CD4-positive, CD25-positive, alpha-beta regulatory T cell (primary cell): ENCODE data around the gene NBEA. TPM values are rescaled to one million over a fixed set of nuclear protein-coding genes. Genes with fewer than 3 reads are reported as not detected.

Experiments
- ATAC-seq, 2 donors: fragments of 150-1000 bp; cut with Tn5 transposase; one replicate each; pipeline ENCODE4 v1.10.0; 2021; ENCODE audit warnings: low read depth in 2 of 2, moderate number of reproducible peaks in 2 of 2, moderate library complexity in 1 of 2
- DNase-seq, 3 donors: peaks; one replicate each; pipeline versions ENCODE4 v3.0.0 to v3.0.0-alpha.2; 2012 to 2022; ENCODE audit warnings: mixed read lengths in 1 of 3
- H3K27ac ChIP-seq: one replicate; pipeline ENCODE4 v1.7.0; 2013; ENCODE audit warnings: mild to moderate bottlenecking, low read length; ENCODE audit not compliant: insufficient read depth, poor library complexity, severe bottlenecking
- H3K27me3 ChIP-seq: one replicate; pipeline ENCODE4 v1.7.0; 2013; ENCODE audit warnings: low read length; ENCODE audit not compliant: control insufficient read depth, insufficient read depth
- H3K36me3 ChIP-seq: one replicate; pipeline ENCODE4 v1.7.0; 2013; ENCODE audit warnings: mild to moderate bottlenecking, low read length, moderate library complexity; ENCODE audit not compliant: control insufficient read depth, insufficient read depth
- H3K4me1 ChIP-seq: 2 replicates; pipeline ENCODE4 v1.7.0; 2013; ENCODE audit warnings: mild to moderate bottlenecking, low read length; ENCODE audit not compliant: insufficient read depth, control insufficient read depth, poor library complexity, severe bottlenecking
- H3K4me3 ChIP-seq: one replicate; pipeline ENCODE4 v1.7.0; 2013; ENCODE audit warnings: low read depth, mild to moderate bottlenecking, low read length, moderate library complexity
- H3K9me3 ChIP-seq, 2 experiments: 1 replicate in 1 of 2; 2 replicates in 1 of 2; pipeline ENCODE4 v1.7.0; 2013; ENCODE audit warnings: low read length in 2 of 2, mild to moderate bottlenecking in 1 of 2, moderate library complexity in 1 of 2; ENCODE audit not compliant: control insufficient read depth in 2 of 2
- H3K27ac Mint-ChIP-seq, 3 donors: one replicate each; pipeline ENCODE4 v1.8.0; 2020 to 2022; ENCODE audit warnings: mild to moderate bottlenecking in 3 of 3, mixed read lengths in 3 of 3, moderate library complexity in 2 of 3
- H3K27me3 Mint-ChIP-seq: one replicate; pipeline ENCODE4 v1.8.0; 2022; ENCODE audit warnings: mild to moderate bottlenecking, mixed read lengths
- H3K36me3 Mint-ChIP-seq: one replicate; pipeline ENCODE4 v1.8.0; 2020; ENCODE audit warnings: mixed read lengths
- H3K4me1 Mint-ChIP-seq, 4 donors: one replicate each; pipeline ENCODE4 v1.8.0; 2020 to 2022; ENCODE audit warnings: mixed read lengths in 4 of 4, mild to moderate bottlenecking in 1 of 4
- H3K4me3 Mint-ChIP-seq, 4 donors: one replicate each; pipeline ENCODE4 v1.8.0; 2020 to 2022; ENCODE audit warnings: mild to moderate bottlenecking in 4 of 4, mixed read lengths in 4 of 4, moderate library complexity in 3 of 4
- H3K9me3 Mint-ChIP-seq, 7 donors: one replicate each; pipeline ENCODE4 v1.8.0; 2020 to 2022; ENCODE audit warnings: mixed read lengths in 7 of 7, mild to moderate bottlenecking in 3 of 7, moderate library complexity in 2 of 7
- polyA plus RNA-seq, 4 donors: library from polyadenylated mRNA; unstranded; fragments of 300-500 nt; fragmentation: Illumina TruSeq; gene quantifications; one replicate each; pipeline ENCODE4 v1.2.3, GENCODE V29; 2021
- total RNA-seq: library from RNA; stranded (reverse); gene quantifications from one replicate; pipeline ENCODE4 v1.2.3, GENCODE V29; 2022

NBEA gene
- total and polyA plus RNA-seq, 5 donors from 2014 or later = 0.02 to 1.1 (median 0.30) TPM

DNA sequence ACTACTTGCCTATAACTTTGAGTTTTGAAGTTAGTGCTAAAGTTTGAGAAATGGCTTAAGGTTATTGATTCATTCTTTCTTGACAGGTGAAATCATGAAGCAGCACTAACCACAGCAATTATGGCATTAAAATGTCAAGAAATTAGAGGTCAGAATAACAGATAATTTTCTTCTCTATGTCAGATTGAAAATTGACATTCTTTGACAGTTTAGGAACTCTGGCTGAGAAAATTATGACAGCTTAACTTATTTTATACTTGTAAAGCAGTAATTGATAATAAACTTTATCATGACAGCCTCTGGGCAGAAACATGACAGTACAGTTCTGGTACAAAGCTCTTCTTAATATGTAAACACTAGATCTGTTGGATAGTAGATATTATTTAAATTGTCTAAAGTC, 689.6 kb downstream of the NBEA start:
- Mint-ChIP-seq H3K27me3 (no peaks in the 10 kb centered on the region), H3K36me3 (no peaks in the 10 kb centered on the region), H3K4me1 (no peaks in the 10 kb centered on the region), H3K27ac (no peak overlapping the region), H3K9me3 (peaks cover 0 to 2% (median 0%) of the 10 kb centered on the region in 7 donors), H3K4me3 (no peak overlapping the region)
- Histone ChIP-seq H3K4me1 (no peaks in the 10 kb centered on the region), H3K9me3 (no peaks in the 10 kb centered on the region), H3K27me3 (no peaks in the 10 kb centered on the region), H3K27ac (no peak overlapping the region), H3K36me3 (no peaks in the 10 kb centered on the region), H3K4me3 (no peak overlapping the region)
- no peak for ATAC-seq
- no peak for DNase-seq

DNA sequence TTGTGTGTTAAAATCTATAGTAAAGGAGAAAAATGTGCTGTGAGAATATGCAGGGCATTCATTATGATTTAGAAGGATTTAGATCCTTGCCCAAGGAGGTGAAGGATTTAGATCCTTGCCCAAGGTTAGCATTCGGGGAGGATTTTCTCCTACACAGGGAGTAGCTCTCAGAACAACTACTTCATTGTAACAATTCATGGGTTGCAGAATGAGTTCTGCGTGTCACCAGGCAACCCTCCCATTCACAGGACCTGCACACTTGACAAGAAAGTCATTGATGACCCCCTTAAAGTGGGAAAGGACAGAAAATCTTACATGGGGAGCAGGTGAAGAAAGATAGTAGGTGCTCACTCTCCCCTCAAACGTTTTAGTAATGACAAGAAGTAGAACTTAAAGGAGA, 701.6 kb downstream of the NBEA start:
- Mint-ChIP-seq H3K4me1 (no peaks in the 10 kb centered on the region), H3K36me3 (no peaks in the 10 kb centered on the region), H3K4me3 (no peak overlapping the region), H3K27ac (no peak overlapping the region), H3K9me3 (peaks cover 0 to 2% (median 0%) of the 10 kb centered on the region in 7 donors), H3K27me3 (no peaks in the 10 kb centered on the region)
- Histone ChIP-seq H3K4me3 (no peak overlapping the region), H3K36me3 (no peaks in the 10 kb centered on the region), H3K27me3 (no peaks in the 10 kb centered on the region), H3K4me1 (no peaks in the 10 kb centered on the region), H3K9me3 (no peaks in the 10 kb centered on the region), H3K27ac (no peak overlapping the region)
- ATAC-seq (no peak), DNase-seq (no peak)

DNA sequence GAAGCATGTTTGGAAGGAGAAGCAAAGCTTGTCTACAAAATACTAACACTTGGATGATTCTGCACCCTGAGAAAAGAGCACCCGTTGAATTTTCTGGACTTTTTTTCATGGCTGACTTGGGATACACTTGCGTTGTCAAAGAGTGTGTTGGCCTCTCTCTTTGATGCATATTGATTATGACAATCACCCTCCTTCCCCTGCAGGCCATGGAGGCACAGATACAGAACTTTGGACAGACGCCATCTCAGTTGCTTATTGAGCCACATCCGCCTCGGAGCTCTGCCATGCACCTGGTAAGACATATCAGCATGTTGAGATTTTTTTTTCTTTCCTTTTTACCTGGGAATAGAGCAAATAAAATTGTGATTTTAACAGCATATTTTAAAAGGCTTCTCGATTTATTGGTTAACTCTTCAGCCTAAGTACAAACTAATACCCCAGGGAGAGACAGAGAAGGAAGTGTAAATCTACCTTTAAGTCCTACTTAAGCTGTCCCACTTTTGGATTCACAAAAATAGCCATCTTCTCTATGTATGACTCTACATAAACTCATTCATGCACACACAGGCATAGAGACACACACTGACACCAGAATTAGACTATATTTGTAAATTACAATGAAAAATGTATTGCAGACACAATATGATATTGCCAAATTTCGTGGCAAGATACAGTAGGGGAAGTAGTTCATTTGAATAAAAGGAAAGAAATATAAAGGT, 704.1 kb downstream of the NBEA start:
- Histone ChIP-seq H3K27me3 (no peaks in the 10 kb centered on the region), H3K4me3 (no peak overlapping the region), H3K27ac (no peak overlapping the region), H3K4me1 (no peaks in the 10 kb centered on the region), H3K36me3 (no peaks in the 10 kb centered on the region), H3K9me3 (no peaks in the 10 kb centered on the region)
- Mint-ChIP-seq H3K4me3 (no peak overlapping the region), H3K27me3 (no peaks in the 10 kb centered on the region), H3K4me1 (no peaks in the 10 kb centered on the region), H3K36me3 (no peaks in the 10 kb centered on the region), H3K9me3 (peaks cover 0 to 6% (median 2%) of the 10 kb centered on the region in 7 donors), H3K27ac (no peak overlapping the region)
- no peak for DNase-seq
- no peak for ATAC-seq

GRCh38 chr13:35648201-35648600, 706.1 kb downstream of the NBEA start:
- Mint-ChIP-seq H3K4me1 (no peaks in the 10 kb centered on the region), H3K36me3 (no peaks in the 10 kb centered on the region), H3K27me3 (no peaks in the 10 kb centered on the region), H3K4me3 (no peak overlapping the region), H3K27ac (no peak overlapping the region), H3K9me3 (peaks cover 0 to 6% (median 2%) of the 10 kb centered on the region in 7 donors)
- DNase-seq = no peak
- Histone ChIP-seq H3K4me3 (no peak overlapping the region), H3K9me3 (no peaks in the 10 kb centered on the region), H3K4me1 (no peaks in the 10 kb centered on the region), H3K36me3 (no peaks in the 10 kb centered on the region), H3K27me3 (no peaks in the 10 kb centered on the region), H3K27ac (no peak overlapping the region)
- no peak for ATAC-seq

DNA sequence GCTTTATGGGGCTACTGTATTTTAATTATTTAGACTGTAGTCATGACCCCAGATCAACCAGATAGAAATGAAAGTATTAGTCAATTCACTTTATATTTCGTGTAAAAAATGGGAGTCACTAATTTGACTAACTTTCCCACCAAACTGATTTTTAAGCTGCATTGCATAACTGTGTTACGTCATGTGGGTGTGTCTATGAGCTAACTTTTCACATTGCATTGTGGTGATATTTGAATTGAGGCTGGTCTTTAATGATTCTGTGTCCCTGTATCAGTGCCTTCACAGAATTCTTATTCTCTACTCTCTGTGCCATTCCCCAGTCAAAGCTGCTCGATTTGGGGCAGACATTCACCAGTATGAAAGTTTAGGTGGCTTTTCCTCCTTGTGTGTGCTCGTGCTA, 707.1 kb downstream of the NBEA start:
- H3K27me3 Mint-ChIP-seq = no peaks in the 10 kb centered on the region
- DNase-seq (no peak), ATAC-seq (no peak)
- H3K27ac Mint-ChIP-seq = no peak overlapping the region
- Histone ChIP-seq H3K27me3 (no peaks in the 10 kb centered on the region), H3K4me1 (no peaks in the 10 kb centered on the region), H3K9me3 (no peaks in the 10 kb centered on the region), H3K36me3 (no peaks in the 10 kb centered on the region), H3K4me3 (no peak overlapping the region), H3K27ac (no peak overlapping the region)
- no peak overlapping the region for H3K4me3 Mint-ChIP-seq
- H3K9me3 Mint-ChIP-seq = peaks cover 0 to 6% (median 2%) of the 10 kb centered on the region in 7 donors
- no peaks in the 10 kb centered on the region for H3K4me1 Mint-ChIP-seq
- no peaks in the 10 kb centered on the region for H3K36me3 Mint-ChIP-seq

GRCh38 chr13:35659796-35660195, 717.7 kb downstream of the NBEA start:
- Histone ChIP-seq H3K27me3 (no peaks in the 10 kb centered on the region), H3K4me1 (no peaks in the 10 kb centered on the region), H3K36me3 (no peaks in the 10 kb centered on the region), H3K4me3 (no peak overlapping the region), H3K27ac (no peak overlapping the region), H3K9me3 (no peaks in the 10 kb centered on the region)
- no peak for ATAC-seq
- no peaks in the 10 kb centered on the region for H3K4me1 Mint-ChIP-seq
- H3K27ac Mint-ChIP-seq = no peak overlapping the region
- H3K27me3 Mint-ChIP-seq = no peaks in the 10 kb centered on the region
- H3K4me3 Mint-ChIP-seq = no peak overlapping the region
- H3K36me3 Mint-ChIP-seq = no peaks in the 10 kb centered on the region
- DNase-seq = no peak
- peaks cover 0 to 8% (median 0%) of the 10 kb centered on the region in 7 donors for H3K9me3 Mint-ChIP-seq

GRCh38 chr13:35664747-35665146, 722.7 kb downstream of the NBEA start:
- no peaks in the 10 kb centered on the region for H3K4me1 Mint-ChIP-seq
- H3K36me3 Mint-ChIP-seq = peaks cover 3% of the 10 kb centered on the region

DNA sequence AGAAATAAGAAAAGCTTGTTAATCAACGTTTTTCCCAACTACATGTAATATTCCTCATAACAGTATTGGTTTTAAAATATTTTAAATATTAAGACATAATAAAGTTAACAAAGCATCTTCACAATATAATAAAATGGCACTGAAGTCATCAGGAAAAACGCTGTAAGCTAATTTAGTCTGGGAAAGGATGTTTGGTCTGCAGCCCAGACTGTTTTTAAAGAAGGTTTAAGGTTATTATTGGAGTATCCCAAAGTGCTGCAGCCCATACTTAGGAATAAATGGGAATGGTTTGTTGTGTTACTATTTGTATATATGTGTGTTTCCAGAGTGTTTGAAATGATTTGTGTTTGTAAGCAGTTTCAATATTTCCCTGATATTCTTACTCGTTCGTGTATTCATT, 727.3 kb downstream of the NBEA start:
- Histone ChIP-seq H3K27ac (no peak overlapping the region), H3K36me3 (no peaks in the 10 kb centered on the region)
- no peak for ATAC-seq

More at GRCh38 chr13:35664747-35665146, 722.7 kb downstream of the NBEA start:
- Mint-ChIP-seq H3K9me3 (peaks cover 0 to 5% (median 0%) of the 10 kb centered on the region in 7 donors), H3K27ac (no peak overlapping the region), H3K27me3 (no peaks in the 10 kb centered on the region), H3K4me3 (no peak overlapping the region)
- no peak for DNase-seq
- no peaks in the 10 kb centered on the region for H3K9me3 ChIP-seq
- no peaks in the 10 kb centered on the region for H3K4me1 ChIP-seq
- H3K36me3 ChIP-seq = no peaks in the 10 kb centered on the region
- H3K27ac ChIP-seq = no peak overlapping the region
- H3K4me3 ChIP-seq = no peak overlapping the region
- no peak for ATAC-seq
- no peaks in the 10 kb centered on the region for H3K27me3 ChIP-seq

More for the DNA sequence above, 727.3 kb downstream of the NBEA start:
- Histone ChIP-seq H3K27me3 (no peaks in the 10 kb centered on the region), H3K9me3 (no peaks in the 10 kb centered on the region), H3K4me1 (no peaks in the 10 kb centered on the region), H3K4me3 (no peak overlapping the region)
- no peak overlapping the region for H3K4me3 Mint-ChIP-seq
- H3K27ac Mint-ChIP-seq = no peak overlapping the region
- H3K9me3 Mint-ChIP-seq = peaks cover 0 to 6% (median 0%) of the 10 kb centered on the region in 7 donors
- no peaks in the 10 kb centered on the region for H3K27me3 Mint-ChIP-seq
- H3K4me1 Mint-ChIP-seq = no peaks in the 10 kb centered on the region
- H3K36me3 Mint-ChIP-seq = peaks cover 9% of the 10 kb centered on the region
- DNase-seq = no peak
